ENCODE results near the gene TUBGCP6.

Gene TUBGCP6

GRCh38 chr22:50190941-50191741, 53.7 kb downstream of the TUBGCP6 start:
- DNase-seq: peak; percentile 85

- DNase-seq: peak; percentile 85
Observed at GRCh38 chr22:50190182-50190940, 54.5 kb downstream of the TUBGCP6 start.

DNA sequence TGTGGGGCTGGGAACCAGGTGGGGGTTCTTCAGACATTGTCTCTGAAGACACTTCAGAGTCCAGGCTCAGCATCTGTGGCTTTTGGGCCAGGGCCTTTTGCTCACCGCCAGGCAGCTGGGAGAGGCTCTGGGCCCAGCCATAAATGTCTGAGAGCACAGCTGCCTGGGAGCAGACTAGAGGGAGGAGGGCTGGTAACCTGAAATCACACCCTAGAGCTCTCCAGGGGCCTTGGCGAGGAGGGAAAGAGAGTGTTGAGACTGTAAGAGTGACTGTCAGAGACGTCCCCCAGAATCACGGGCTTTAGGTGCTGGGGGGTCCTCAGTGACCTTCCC, 55.0 kb downstream of the TUBGCP6 start:
- DNase-seq: no peak

DNA sequence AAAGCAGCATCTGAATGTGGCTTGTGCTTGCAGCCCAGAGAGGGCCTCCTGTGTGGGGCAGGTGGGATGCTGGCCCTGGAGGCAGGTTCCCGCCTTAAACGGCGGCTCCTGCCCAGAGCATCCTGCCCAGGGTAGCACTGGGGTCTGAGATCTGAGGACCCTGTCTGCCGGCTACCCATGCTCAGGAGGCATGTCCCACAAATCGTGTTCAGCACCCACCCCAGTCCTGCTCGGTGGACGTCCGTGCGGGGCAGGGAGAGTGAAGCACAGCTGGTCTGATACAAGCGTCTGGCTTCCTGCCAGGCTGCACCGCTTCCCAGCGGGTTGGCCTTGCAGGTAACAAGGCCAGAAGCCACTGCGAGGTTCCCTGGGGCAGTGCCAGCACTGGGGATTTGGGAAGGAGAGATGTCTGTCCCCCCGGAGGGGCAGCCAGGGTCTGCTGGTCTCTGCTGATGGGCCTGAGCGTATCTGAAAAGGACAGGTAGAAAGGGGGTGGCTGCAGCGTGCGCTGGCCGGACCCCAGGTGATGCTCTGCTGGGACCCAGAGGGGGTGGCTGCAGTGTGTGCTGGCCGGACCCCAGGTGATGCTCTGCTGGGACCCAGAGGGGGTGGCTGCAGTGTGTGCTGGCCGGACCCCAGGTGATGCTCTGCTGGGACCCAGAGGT, 55.5 kb downstream of the TUBGCP6 start:
- no peak for DNase-seq

DNA sequence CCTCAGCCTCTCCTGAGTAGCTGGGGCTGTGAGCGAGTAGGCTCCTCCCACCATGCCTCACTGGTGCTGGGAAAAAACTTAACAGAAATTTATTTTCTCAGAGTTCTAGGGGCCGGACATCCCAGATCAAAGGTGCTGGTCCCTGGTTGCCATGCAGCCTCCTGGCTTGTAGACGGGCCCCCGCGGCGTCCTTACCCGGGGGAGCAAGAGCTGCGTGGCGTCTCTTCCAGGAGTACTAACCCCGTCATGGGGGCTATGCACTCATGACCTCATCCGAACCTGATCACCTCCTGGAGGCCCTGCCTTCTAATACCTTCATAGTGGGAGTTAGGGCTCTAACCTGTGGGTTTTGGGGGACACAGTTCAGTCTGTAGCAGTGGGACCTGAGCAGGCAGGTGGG, 56.5 kb downstream of the TUBGCP6 start:
- no peak for DNase-seq

DNA sequence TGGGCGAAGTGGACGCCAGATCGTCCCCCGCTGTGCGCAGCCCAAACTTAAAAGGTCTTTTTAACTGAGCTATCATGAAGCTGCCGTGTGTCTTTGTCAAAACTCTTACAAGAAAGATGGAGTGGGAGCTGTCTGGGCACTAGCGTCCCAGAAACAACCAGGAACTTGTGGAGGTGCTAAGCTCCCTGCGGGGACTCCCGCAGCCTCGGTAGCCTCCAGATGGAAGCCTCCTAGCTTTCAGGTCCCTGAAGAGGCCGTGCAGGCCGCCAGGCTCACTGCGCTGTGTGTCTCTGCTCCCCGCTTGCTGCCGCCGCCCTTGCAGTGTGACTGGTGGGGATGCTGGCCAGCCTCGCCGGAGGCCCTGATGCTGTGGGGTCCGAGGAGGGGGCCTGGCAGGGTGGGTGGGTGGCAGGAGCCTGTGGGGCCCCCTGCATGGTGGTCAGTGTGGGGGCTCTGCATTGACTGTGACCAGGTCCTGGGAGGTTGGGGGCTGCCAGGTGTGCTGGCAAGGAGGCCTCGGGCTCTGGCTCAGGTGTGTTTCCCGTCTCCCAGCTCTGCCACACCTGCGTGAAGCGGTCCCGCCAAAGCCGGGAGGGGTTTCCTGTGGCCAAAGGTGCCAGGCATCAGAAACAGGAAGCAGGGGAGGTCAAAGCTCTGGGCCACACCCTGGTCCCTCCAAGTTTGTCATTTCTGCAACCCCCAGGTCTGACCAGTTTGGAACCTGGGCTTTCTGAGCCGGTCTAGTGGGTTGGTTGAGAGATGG, 57.9 kb downstream of the TUBGCP6 start:
- DNase-seq: peak; percentile 32

DNA sequence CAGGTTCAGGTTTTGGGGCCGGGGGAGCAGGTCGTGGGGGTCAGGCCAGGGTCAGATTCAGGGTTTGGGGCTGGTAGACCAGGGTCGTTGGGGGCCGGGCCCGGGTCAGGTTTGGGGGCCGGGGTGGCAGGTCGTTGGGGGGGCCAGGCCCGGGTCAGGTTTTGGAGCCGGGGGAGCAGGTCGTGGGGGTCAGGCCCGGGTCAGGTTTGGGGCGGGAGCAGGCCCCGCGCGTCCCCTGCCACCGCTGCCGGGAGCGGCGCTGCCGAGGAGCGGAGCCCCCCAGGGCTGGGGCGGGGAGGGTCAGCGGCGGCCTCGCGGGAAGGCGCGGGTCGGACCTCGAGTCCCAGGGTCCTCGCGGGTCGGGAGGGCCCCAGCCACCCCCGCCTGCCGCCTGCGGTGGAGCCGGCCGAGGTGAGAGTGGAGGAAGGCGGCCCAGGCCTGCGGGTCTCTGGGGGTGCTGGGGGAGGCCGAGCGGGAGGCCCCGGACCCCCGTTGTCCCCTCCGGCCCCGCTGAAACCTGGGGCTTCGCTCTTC, 58.6 kb downstream of the TUBGCP6 start:
- no peak for DNase-seq

GRCh38 chr22:50185375-50186087, 59.3 kb downstream of the TUBGCP6 start, which contains the start of gene TRABD:
Gene TRABD, plus strand, starts transcription at chr22:50185913. Its CDS starts 7,148 bp downstream, at chr22:50193061.
- DNase-seq: peak; percentile 94

DNA sequence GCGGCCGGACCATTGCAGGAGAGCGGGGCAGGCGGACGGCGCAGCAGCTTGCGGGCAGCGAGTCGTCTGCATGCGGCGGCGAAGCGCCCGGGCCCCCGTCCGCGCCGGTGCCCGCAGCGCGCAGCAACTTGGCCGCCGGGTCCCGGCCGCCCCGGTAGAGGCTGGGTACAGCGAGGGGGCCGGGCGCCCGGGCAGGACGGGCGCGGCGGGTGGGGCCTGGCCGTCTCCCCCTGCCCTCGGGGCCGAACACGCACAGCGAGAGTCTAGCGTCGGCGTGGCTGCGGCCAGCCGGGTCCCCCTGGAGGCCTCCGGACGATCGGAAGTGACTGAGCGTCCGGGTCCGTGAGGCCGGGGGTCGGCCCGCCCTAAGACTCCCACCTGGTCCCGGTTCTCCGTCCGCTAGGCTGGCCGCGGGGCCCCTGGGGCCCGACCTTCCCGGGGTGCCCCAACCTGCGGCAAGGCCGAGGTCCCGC, 59.9 kb downstream of the TUBGCP6 start:
- DNase-seq: no peak

DNA sequence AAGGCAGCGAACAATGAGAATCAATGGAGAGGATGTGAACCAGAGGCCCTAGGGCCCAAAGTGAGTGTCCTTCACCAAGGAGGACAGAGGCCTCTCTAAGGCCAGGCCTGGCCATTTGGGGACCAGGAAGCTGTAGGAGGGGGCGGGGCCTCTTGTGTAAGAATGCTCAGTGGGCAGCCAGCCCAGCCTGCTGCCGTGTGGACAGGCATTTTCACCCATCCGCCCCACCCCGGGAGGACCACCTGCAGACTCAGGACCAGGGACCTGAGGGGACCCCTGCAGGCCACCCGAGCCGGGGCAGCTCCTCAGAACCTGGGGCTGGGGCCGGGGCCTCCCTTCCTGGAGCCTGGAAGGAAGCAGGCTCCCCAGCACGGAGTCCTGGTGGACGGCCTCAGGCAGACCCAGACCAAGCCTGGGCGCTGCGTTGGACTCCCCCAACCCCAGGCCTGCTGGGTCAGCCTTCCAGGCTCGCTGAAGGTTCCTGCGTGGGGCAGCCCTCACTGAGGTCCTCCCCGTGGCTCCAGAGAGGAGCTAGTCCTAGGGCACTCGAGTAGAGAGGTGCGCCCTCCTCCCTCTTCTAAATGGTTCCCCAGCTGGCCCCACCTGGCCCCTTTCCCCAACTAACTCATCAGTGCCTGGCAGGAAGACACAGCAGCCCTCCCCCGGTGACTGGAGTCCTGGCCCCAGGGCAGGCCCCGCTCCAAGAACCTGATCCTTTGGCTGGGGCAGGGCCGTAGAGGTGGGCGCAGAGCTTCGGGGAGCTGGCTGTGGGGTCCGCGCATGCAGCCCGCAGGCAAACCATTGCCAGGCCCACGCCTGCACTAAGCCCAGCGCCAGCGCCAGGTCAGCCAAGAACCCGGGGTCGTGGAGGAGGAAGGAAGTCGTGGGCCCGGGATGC, 60.6 kb downstream of the TUBGCP6 start:
- DNase-seq: no peak

GRCh38 chr22:50183141-50183971, 61.5 kb downstream of the TUBGCP6 start:
- no peak for DNase-seq

- no peak for DNase-seq
Observed at GRCh38 chr22:50182176-50183081, 62.4 kb downstream of the TUBGCP6 start.

DNA sequence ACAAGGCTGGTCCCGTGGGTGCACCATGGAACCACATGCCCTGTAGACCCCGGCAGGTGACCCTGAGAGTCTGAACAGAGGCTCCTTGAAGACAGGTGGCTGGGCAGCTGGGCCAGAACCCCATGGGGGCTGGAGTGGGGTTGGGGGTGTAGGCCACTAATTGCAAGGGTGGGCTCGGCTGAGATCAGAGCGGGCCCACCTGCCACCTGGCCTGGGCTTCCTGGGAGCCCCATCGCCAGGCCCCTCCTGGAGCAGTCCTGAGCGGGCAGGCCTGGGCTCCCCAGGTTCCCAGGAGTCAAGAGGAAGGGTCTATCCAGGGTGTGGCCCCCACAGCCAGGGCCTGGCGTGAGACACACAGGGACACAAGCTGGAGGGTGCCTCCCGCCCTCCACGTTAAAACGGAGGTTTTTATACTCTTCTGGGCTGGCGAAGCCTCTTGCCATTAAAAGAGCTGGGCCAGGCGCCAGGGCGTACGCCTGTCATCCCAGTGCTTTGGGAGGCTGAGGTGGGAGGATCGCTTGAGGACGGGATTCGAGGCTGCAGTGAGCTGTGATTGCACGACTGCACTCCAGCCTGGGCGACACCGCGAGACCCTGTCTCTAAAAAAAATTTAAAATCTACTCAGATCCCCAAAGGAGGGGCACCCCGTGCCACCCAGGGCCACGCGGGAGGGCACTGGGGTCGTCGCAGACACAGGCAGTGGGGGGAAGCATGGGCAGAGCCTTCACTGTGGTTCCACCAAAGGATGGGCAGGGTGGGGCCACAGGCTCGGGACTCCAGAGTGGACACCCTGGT, 63.9 kb downstream of the TUBGCP6 start:
- no peak for DNase-seq

DNA sequence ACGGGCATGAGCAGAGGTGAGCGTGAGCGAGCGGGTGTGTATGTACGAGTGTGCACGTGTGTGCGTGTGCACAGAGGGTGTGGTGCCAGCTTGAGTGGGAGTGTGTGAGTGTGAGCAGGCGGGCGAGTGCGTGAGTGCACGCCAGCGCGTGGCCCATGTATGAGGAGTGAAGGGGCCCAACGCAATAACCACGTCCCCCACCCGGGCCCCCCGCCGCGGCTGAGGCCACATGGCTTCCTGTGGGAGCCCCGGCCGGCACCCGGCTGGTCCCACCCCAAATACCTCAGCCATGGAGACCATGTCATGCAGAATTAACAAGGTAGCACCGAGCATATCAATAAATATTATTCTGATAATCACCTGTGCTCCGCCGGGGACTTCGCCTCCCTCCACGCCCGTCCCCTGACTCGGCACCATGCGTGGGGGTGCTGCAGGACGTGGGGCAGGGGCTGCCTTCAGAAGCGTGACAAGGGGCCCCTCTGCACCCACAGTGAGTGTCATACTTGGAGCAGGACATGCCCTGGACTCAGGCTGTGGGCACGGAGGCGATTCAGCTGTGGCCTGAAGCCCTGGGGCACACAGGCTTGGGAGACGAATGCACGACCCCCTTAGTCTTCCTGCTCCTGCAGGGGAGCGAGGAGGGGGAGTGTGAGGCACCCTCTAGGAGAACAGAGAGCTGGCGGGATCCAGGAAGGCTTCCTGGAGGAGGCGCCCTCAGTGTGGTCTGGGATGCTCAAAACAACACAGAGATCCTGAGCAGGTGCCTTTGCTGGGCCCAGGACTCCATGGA, 64.7 kb downstream of the TUBGCP6 start:
- DNase-seq: no peak

DNA sequence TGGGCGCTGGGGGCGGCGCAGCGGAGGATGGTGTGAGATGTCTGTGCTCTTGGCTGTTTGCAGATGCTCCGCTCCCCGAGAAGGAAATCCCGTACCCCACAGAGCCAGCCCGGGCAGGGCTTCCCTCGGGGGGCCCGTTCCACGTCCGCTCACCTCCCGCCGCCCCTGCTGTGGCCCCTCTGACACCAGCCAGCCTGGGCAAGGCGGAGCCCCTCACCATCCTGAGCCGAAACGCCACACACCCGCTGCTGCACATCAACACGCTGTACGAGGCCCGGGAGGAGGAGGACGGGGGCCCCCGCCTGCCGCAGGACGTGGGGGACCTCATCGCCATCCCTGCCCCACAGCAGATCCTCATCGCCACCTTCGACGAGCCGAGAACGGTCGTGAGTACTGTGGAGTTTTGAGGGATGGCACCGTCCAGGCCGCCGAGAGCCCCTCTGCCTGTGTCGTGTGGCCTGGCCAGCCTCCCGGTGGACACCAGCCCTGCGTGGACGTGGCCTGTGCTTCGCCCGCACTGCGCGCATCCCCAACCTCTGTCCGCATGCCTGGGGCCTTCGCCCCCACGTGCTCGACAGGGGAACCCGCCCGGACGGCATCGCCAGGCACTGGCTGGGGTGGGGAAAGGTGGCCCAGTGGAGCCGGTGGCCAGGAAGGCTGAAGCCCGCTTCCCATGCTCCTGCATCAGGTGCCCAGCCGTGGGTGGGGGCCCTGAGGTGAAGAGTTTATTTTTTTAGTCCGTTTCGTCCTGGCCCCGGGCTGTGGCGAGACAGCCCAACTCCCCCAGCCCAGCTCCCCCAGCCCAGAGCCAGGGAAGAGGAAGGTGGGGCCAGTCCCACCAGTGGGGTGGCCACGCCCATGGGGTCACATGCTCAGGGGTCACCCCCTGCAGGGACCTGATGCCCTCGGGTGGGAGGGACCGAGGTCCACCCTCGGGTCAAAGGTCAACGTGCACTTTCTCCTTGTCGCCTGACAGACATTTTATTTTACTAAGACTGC, 65.7 kb downstream of the TUBGCP6 start:
- DNase-seq: no peak

- no peak for DNase-seq
Observed at GRCh38 chr22:50178471-50178864, 66.4 kb downstream of the TUBGCP6 start.

Measured in CD4-positive, alpha-beta T cell treated with Interleukin-6 for 4 hours (primary cell).